GM12878 (cell line): ENCODE results near the gene ARHGAP26. TPM values are rescaled to one million over a fixed set of nuclear protein-coding genes. Genes with fewer than 3 reads are reported as not detected.

Experiments
- ATAC-seq: fragments of 200-7000 bp; cut with Tn5 transposase; 3 replicates; pipeline ENCODE4 v1.9.1; 2020; ENCODE audit warnings: mild to moderate bottlenecking, moderate library complexity
- BruUV-seq: library from RNA; stranded (reverse); fragments of 400-500 nt; replicated peaks from 2 replicates; lab custom pipeline; 2021; lab: Mats Ljungman, UMichigan
- CTCF ChIA-PET: fragments of 300-600 bp; sonication (Branson Sonifier 250); formaldehyde crosslinking; extraction: SDS; loops from one replicate; lab custom pipeline; 2021; ENCODE audit warnings: inconsistent platforms; lab: Yijun Ruan, JAX
- POLR2A ChIA-PET: fragments of 350-600 bp; formaldehyde crosslinking; extraction: SDS; loops from one replicate; lab custom pipeline; 2021; ENCODE audit warnings: inconsistent platforms; lab: Charles Lee
- RAD21 ChIA-PET: fragments of 300-600 bp; sonication (Branson Sonifier 250); formaldehyde crosslinking; loops from one replicate; lab custom pipeline; 2023; ENCODE audit warnings: antibody characterized with exemption; ENCODE audit not compliant: unreplicated experiment; lab: Charles Lee
- SMC1A ChIA-PET: fragments of 300-600 bp; sonication (Branson Sonifier 250); formaldehyde crosslinking; loops from one replicate; lab custom pipeline; 2023; ENCODE audit not compliant: unreplicated experiment, uncharacterized antibody; lab: Charles Lee
- DNase-seq: peaks from one replicate; pipeline ENCODE4 v3.0.0-alpha.2; 2011; ENCODE audit warnings: low read depth, low spot score
- FAIRE-seq: peaks from 3 replicates; lab custom pipeline; 2011; peaks lifted over from hg19 to GRCh38; lab: Jason Lieb, UNC
- H2AFZ ChIP-seq: 2 replicates; pipeline ENCODE4 v1.6.0; 2011; ENCODE audit warnings: low read depth, low read length, control low read depth; ENCODE audit not compliant: control insufficient read depth
- H3K27ac ChIP-seq: 2 replicates; pipeline ENCODE4 v1.5.1; 2011; ENCODE audit warnings: control low read depth; ENCODE audit not compliant: control insufficient read depth, insufficient read depth
- H3K27me3 ChIP-seq, 2 experiments: replicated peaks in 1 of 2; 2 replicates each; pipeline versions ENCODE4 v1.6.0 to v1.6.1; 2011; ENCODE audit warnings: low read length in 1 of 2; ENCODE audit not compliant: control insufficient read depth in 2 of 2, insufficient read depth in 2 of 2
- H3K36me3 ChIP-seq, 2 experiments: 2 replicates each; pipeline ENCODE4 v1.5.1; 2011; ENCODE audit warnings: low read length in 1 of 2; ENCODE audit not compliant: control insufficient read depth in 2 of 2, insufficient read depth in 2 of 2
- H3K4me1 ChIP-seq: 2 replicates; pipeline ENCODE4 v1.6.1; 2011; ENCODE audit warnings: mild to moderate bottlenecking, low read length, moderate library complexity, mixed read lengths; ENCODE audit not compliant: control insufficient read depth, insufficient read depth
- H3K4me2 ChIP-seq: 2 replicates; pipeline ENCODE4 v1.6.0; 2011; ENCODE audit warnings: control low read depth; ENCODE audit not compliant: control insufficient read depth, insufficient read depth
- H3K4me3 ChIP-seq: fragments of 200-600 bp; sonication (generic); 2 replicates; pipeline ENCODE4 v1.5.1; 2016
- H3K79me2 ChIP-seq: 2 replicates; pipeline ENCODE4 v1.6.0; 2011; ENCODE audit warnings: low read length; ENCODE audit not compliant: control insufficient read depth, insufficient read depth
- H3K9ac ChIP-seq: 2 replicates; pipeline ENCODE4 v1.8.0; 2011; ENCODE audit warnings: low read length, control low read depth, mixed read lengths; ENCODE audit not compliant: control insufficient read depth, insufficient read depth
- H3K9me3 ChIP-seq: replicated peaks from 3 replicates; pipeline ENCODE4 v1.5.1; 2011; ENCODE audit warnings: mild to moderate bottlenecking, low read length; ENCODE audit not compliant: control insufficient read depth, insufficient read depth
- H4K20me1 ChIP-seq: 2 replicates; pipeline ENCODE4 v1.6.0; 2011; ENCODE audit not compliant: control insufficient read depth, insufficient read depth
- CBX3 ChIP-seq: fragments of 200-600 bp; sonication (generic); IDR thresholded peaks from 2 replicates; pipeline ENCODE4 v1.6.1; 2016; ENCODE audit warnings: low read depth, borderline replicate concordance
- CREM ChIP-seq: IDR thresholded peaks from 2 replicates; pipeline ENCODE4 v1.6.1; 2014; ENCODE audit warnings: antibody characterized with exemption, low read depth
- ESRRA ChIP-seq: IDR thresholded peaks from 2 replicates; pipeline ENCODE4 v1.6.1; 2012; ENCODE audit warnings: mild to moderate bottlenecking, low read length, improper control_type of control experiment
- HDAC6 ChIP-seq: fragments of 200-600 bp; sonication (generic); IDR thresholded peaks from one replicate; pipeline ENCODE4 v1.8.0; 2017; ENCODE audit warnings: antibody characterized with exemption; ENCODE audit not compliant: unreplicated experiment
- MYC ChIP-seq: IDR thresholded peaks from 2 replicates; pipeline ENCODE4 v1.6.1; 2011; ENCODE audit warnings: mild to moderate bottlenecking, low read length, moderate library complexity, inconsistent platforms; ENCODE audit not compliant: insufficient read depth, insufficient replicate concordance, insufficient read length, severe bottlenecking
- NR2C2 ChIP-seq: IDR thresholded peaks from 2 replicates; pipeline ENCODE4 v1.6.1; 2011; ENCODE audit warnings: borderline replicate concordance, low read depth; ENCODE audit not compliant: control insufficient read depth, insufficient read length
- PML ChIP-seq: IDR thresholded peaks from 2 replicates; pipeline ENCODE4 v1.6.1; 2012; ENCODE audit warnings: low read length, inconsistent platforms
- RAD51 ChIP-seq: fragments of 450-650 bp; IDR thresholded peaks from 2 replicates; pipeline ENCODE4 v1.6.1; 2016; ENCODE audit warnings: moderate library complexity, mild to moderate bottlenecking, inconsistent platforms
- SMARCA5 ChIP-seq: fragments of 450-650 bp; IDR thresholded peaks from 2 replicates; pipeline ENCODE4 v1.6.1; 2017; ENCODE audit warnings: mild to moderate bottlenecking
- SREBF1 ChIP-seq: IDR thresholded peaks from 2 replicates; pipeline ENCODE4 v1.6.1; 2012; ENCODE audit warnings: mild to moderate bottlenecking, low read length
- SRF ChIP-seq, 2 experiments: IDR thresholded peaks; 2 replicates each; pipeline ENCODE4 v1.6.1; 2011; ENCODE audit warnings: low read depth in 2 of 2, low read length in 2 of 2, mild to moderate bottlenecking in 1 of 2, moderate library complexity in 1 of 2
- ZNF384 ChIP-seq: IDR thresholded peaks from 2 replicates; pipeline ENCODE4 v1.6.1; 2012; ENCODE audit warnings: low read depth, mild to moderate bottlenecking, low read length, improper control_type of control experiment, borderline replicate concordance
- ZNF592 ChIP-seq: fragments of 450-650 bp; IDR thresholded peaks from 2 replicates; pipeline ENCODE4 v1.6.1; 2017; ENCODE audit warnings: mild to moderate bottlenecking, moderate library complexity
- ZNF687 ChIP-seq: fragments of 450-650 bp; IDR thresholded peaks from 2 replicates; pipeline ENCODE4 v1.6.1; 2017; ENCODE audit warnings: mild to moderate bottlenecking, moderate library complexity
- ZZZ3 ChIP-seq: IDR thresholded peaks from 2 replicates; pipeline ENCODE4 v1.6.1; 2011; ENCODE audit warnings: low read depth; ENCODE audit not compliant: control insufficient read depth, insufficient read length
- WGBS: methylation state at CpG from one replicate; pipeline ENCODE4 v1.1.6; 2016; ENCODE audit warnings: low lambda C conversion rate; ENCODE audit not compliant: insufficient replicate concordance, insufficient coverage; ENCODE audit errors: missing lambda C conversion rate; 5-methylcytosine and 5-hydroxymethylcytosine counted together
- in situ Hi-C: fragments of 300-500 bp; cut with MboI; formaldehyde crosslinking; loops from 9 replicates; pipeline ENCODE4 v1.14.3; 2018; ENCODE audit warnings: mixed read lengths
- intact Hi-C: fragments of 100-400 bp; cut with micrococcal nuclease; formaldehyde crosslinking; loops from one replicate; pipeline ENCODE4 v1.14.2; 2022; ENCODE audit not compliant: unreplicated experiment
- polyA plus RNA-seq, 11 experiments: library from polyadenylated mRNA; depleted of rRNA in 4 of 11; unstranded in 6 of 11; stranded (reverse) in 5 of 11; fragments of >200 nt; fragmentation: Nextera tagmentation in 4 of 11; fragmentation: Illumina TruSeq in 1 of 11; extraction: Ambion mirVana in 4 of 11; extraction: Trizol in 1 of 11; gene quantifications; 1 replicate in 1 of 11; 2 replicates in 10 of 11; pipeline versions ENCODE4 v1.2.1 to v1.2.3, GENCODE V29; 2011 to 2016; ENCODE audit warnings: inconsistent platforms in 2 of 11, missing spikeins in 2 of 11, low read depth in 1 of 11
- total RNA-seq, 4 experiments: library from RNA; depleted of rRNA in 3 of 4; stranded (reverse); fragments of >200 nt in 3 of 4; fragmentation: Illumina TruSeq in 1 of 4; extraction: Trizol in 1 of 4; gene quantifications; 2 replicates each; pipeline versions ENCODE4 v1.2.1 to v1.2.3, GENCODE V29; 2013 to 2021

The ARHGAP26 gene
- total and polyA plus RNA-seq, 10 of the 15 experiments (the other 5 are each of a cell fraction or from before 2014, with no cell fraction given), result 9.4 to 41.5 (median 19.3) TPM

GRCh38 chr5:143149759-143150158 is 379.6 kb downstream of the ARHGAP26 start (continued):
- TF ChIP-seq ZNF384 (no peak), SREBF1 (no peak), SRF (IDR thresholded peaks at IDR 0.05; ENCODE audit: low read depth in 2 of 2, low read length in 2 of 2) (no peak), NR2C2 (no peak), SMARCA5 (no peak), HDAC6 (no peak)

GRCh38 chr5:143151056-143151700 is 381.0 kb downstream of the ARHGAP26 start:
- Histone ChIP-seq H3K36me3 (peaks cover 6% of the 10 kb centered on the region in 2 experiments), H2AFZ (no peak overlapping the region), H3K4me1 (no peaks in the 10 kb centered on the region), H3K4me3 (no peak overlapping the region), H3K9me3 (no peaks in the 10 kb centered on the region), H3K9ac (no peak overlapping the region), H4K20me1 (no peaks in the 10 kb centered on the region), H3K27ac (no peak overlapping the region), H3K79me2 (no peaks in the 10 kb centered on the region), H3K4me2 (no peak overlapping the region), H3K27me3 (no peaks in the 10 kb centered on the region)
- 78% methylated on average over 3 of the region's 3 CpGs for WGBS
- CTCF ChIA-PET, result no interaction called here
- ATAC-seq (no peak), FAIRE-seq (no peak), DNase-seq (no peak)
- SMC1A ChIA-PET, result interaction anchor here (1.3 to 9.2 kb wide), 2 partner anchors 21 to 38 kb away, joined by 3 to 49 read pairs; no protein-coding TSS in a partner anchor
- in situ Hi-C loops (no loop called here), intact Hi-C loops (no loop called here)
- RAD21 ChIA-PET, result no interaction called here
- BruUV-seq, result TSS peak; percentile 11
- POLR2A ChIA-PET, result interaction anchor here (0.7 kb wide), 1 partner anchor 20 kb away, joined by 4 read pairs; no protein-coding TSS in a partner anchor
- TF ChIP-seq PML, result no peak
- TF ChIP-seq RAD51, result no peak
- TF ChIP-seq ZZZ3, result no peak
- no peak for TF ChIP-seq ZNF592
- TF ChIP-seq ZNF687, result no peak
- TF ChIP-seq CBX3, result no peak
- TF ChIP-seq MYC, result no peak
- TF ChIP-seq ESRRA, result no peak
- TF ChIP-seq ZNF384, result no peak
- no peak for TF ChIP-seq CREM
